A549 (cell line): ENCODE results near the gene LDLRAD3.

ENCODE experiments used
- HMGXB4 ChIP-seq: fragments of 250-450 bp; sonication (Bioruptor Pico); IDR thresholded peaks from 2 replicates; pipeline ENCODE4 v1.5.0; 2021; ENCODE audit warnings: mild to moderate bottlenecking, moderate library complexity, borderline replicate concordance
- NFE2L2 ChIP-seq: fragments of 150-350 bp; conservative IDR thresholded peaks from 2 replicates; pipeline ENCODE4 v1.6.1; 2014; ENCODE audit warnings: low read length
- NPAS2 ChIP-seq: fragments of 250-450 bp; sonication (Bioruptor Pico); IDR thresholded peaks from 2 replicates; pipeline ENCODE4 v1.8.0; 2022; ENCODE audit warnings: mild to moderate bottlenecking, moderate library complexity, borderline replicate concordance

DNA sequence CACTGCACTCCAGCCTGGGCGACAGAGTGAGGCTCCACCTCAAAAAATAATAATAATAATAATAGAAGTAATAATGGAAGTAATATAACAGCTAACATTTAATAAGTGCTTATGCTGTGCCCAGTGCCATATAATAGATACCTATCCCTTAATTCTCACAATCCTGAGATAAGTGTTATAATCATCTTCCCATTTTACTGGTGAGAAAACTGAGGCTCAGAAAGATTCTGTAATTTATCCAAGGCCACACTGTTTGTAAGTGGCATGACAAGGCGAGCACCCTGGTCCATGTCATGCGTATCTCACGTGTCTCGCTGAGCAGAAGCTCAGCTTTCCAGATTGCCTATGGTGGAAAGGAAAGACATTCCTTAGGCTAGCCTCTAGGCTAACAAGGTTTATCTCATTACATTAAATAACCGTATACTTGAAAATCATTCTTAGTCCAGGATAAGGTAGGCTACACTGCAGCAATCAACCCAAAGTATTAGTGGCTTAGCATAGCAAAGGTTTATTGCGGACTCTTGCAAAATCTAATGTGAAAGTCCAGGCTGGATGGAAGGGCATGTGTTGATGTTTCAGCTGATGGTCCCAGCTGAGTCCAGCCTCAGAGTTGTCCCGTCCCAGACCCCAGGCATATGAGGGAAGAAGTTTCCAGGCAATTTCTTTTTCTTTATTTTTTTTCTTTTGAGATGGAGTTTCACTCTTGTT is 15.0 kb upstream of the LDLRAD3 start:
- TF ChIP-seq NFE2L2, result no peak
- TF ChIP-seq HMGXB4 (CRISPR knock-in tag), result no peak
- TF ChIP-seq NPAS2 (CRISPR knock-in tag), result no peak
